B cell (primary cell): ENCODE data around the gene KIRREL3. TPM values are rescaled to one million over a fixed set of nuclear protein-coding genes. Genes with fewer than 3 reads are reported as not detected.

Experiments
- ATAC-seq: fragments of 200-7000 bp; cut with Tn5 transposase; one replicate; pipeline ENCODE4 v1.10.0; 2021; ENCODE audit warnings: low read depth, mild to moderate bottlenecking, moderate number of reproducible peaks, moderate library complexity
- CTCF ChIA-PET: fragments of 350-600 bp; sonication (Branson Sonifier 250); formaldehyde crosslinking; loops from one replicate; lab custom pipeline; 2021; ENCODE audit warnings: antibody characterized with exemption, inconsistent platforms; lab: Charles Lee
- POLR2A ChIA-PET: fragments of 350-600 bp; sonication (Branson Sonifier 250); formaldehyde crosslinking; loops from one replicate; lab custom pipeline; 2021; ENCODE audit warnings: antibody characterized with exemption; lab: Charles Lee
- DNase-seq: peaks from one replicate; pipeline ENCODE4 v3.0.0; 2013
- H2AFZ ChIP-seq: 2 replicates; pipeline ENCODE4 v1.6.1; 2012; ENCODE audit warnings: mild to moderate bottlenecking, low read depth, low read length; ENCODE audit not compliant: insufficient read depth, poor library complexity, severe bottlenecking
- H3K27ac ChIP-seq, 2 donors: 1 replicate in 1 of 2; 2 replicates in 1 of 2; pipeline ENCODE4 v1.5.1; 2012 to 2013; ENCODE audit warnings: low read length in 2 of 2, mild to moderate bottlenecking in 2 of 2, moderate library complexity in 1 of 2
- H3K27me3 ChIP-seq, 4 experiments: fragments of 200-600 bp in 1 of 4; sonication (generic) in 1 of 4; replicated peaks in 1 of 4; 1 replicate in 2 of 4; 2 replicates in 2 of 4; pipeline versions ENCODE4 v1.6.1 to v1.7.0; 2013 to 2016; ENCODE audit warnings: low read length in 3 of 4, mild to moderate bottlenecking in 2 of 4, mixed read lengths in 1 of 4, moderate library complexity in 1 of 4; ENCODE audit not compliant: insufficient read depth in 4 of 4, control insufficient read depth in 3 of 4; ENCODE audit errors: control extremely low read depth in 1 of 4
- H3K36me3 ChIP-seq, 2 experiments: replicated peaks in 1 of 2; 1 replicate in 1 of 2; 2 replicates in 1 of 2; pipeline versions ENCODE4 v1.6.1 to v1.7.1; 2013; ENCODE audit warnings: low read length in 1 of 2; ENCODE audit not compliant: insufficient read depth in 2 of 2, control insufficient read depth in 1 of 2; ENCODE audit errors: control extremely low read depth in 1 of 2, extremely low read depth in 1 of 2
- H3K4me1 ChIP-seq, 2 donors: fragments of 200-600 bp in 1 of 2; sonication (generic) in 1 of 2; 1 replicate in 1 of 2; 2 replicates in 1 of 2; pipeline versions ENCODE4 v1.5.1 to v1.6.1; 2013 to 2017; ENCODE audit warnings: low read length in 2 of 2; ENCODE audit not compliant: control insufficient read depth in 2 of 2, insufficient read depth in 2 of 2
- H3K4me2 ChIP-seq: replicated peaks from 2 replicates; pipeline ENCODE3; 2012; ENCODE audit warnings: mild to moderate bottlenecking, low read depth, low read length; ENCODE audit not compliant: poor library complexity, severe bottlenecking
- H3K4me3 ChIP-seq, 5 experiments: fragments of 200-600 bp in 1 of 5; sonication (generic) in 1 of 5; 1 replicate in 3 of 5; 2 replicates in 2 of 5; pipeline versions ENCODE4 v1.5.1 to v1.7.0; 2011 to 2016; ENCODE audit warnings: low read length in 4 of 5, mild to moderate bottlenecking in 4 of 5, low read depth in 2 of 5, control low read depth in 1 of 5, moderate library complexity in 1 of 5; ENCODE audit not compliant: insufficient read depth in 1 of 5; ENCODE audit errors: control extremely low read depth in 1 of 5, extremely low read depth in 1 of 5
- H3K79me2 ChIP-seq: fragments of 200-600 bp; sonication (generic); one replicate; pipeline ENCODE4 v1.6.0; 2016; ENCODE audit warnings: low read length; ENCODE audit not compliant: control insufficient read depth, insufficient read depth
- H3K9ac ChIP-seq: fragments of 200-600 bp; sonication (generic); 2 replicates; pipeline ENCODE4 v1.6.1; 2017; ENCODE audit warnings: mild to moderate bottlenecking, low read length, moderate library complexity
- H3K9me3 ChIP-seq, 3 donors: one replicate each; pipeline versions ENCODE4 v1.6.1 to v1.7.1; 2013; ENCODE audit warnings: low read length in 2 of 3; ENCODE audit not compliant: control insufficient read depth in 2 of 3, insufficient read depth in 1 of 3; ENCODE audit errors: control extremely low read depth in 1 of 3
- H4K20me1 ChIP-seq: 2 replicates; pipeline ENCODE4 v1.6.0; 2012; ENCODE audit warnings: mild to moderate bottlenecking, low read length; ENCODE audit not compliant: insufficient read depth, control insufficient read depth, poor library complexity, severe bottlenecking
- H3K27ac Mint-ChIP-seq: one replicate; pipeline ENCODE4 v1.8.0; 2021; ENCODE audit warnings: mixed read lengths
- H3K27me3 Mint-ChIP-seq: one replicate; pipeline ENCODE4 v1.8.0; 2021; ENCODE audit warnings: mixed read lengths
- H3K4me1 Mint-ChIP-seq: one replicate; pipeline ENCODE4 v1.8.0; 2021; ENCODE audit warnings: mixed read lengths
- H3K4me3 Mint-ChIP-seq: one replicate; pipeline ENCODE4 v1.8.0; 2021; ENCODE audit warnings: mixed read lengths
- H3K9me3 Mint-ChIP-seq: one replicate; pipeline ENCODE4 v1.8.0; 2022; ENCODE audit warnings: mixed read lengths; ENCODE audit not compliant: insufficient read depth
- EZH2 ChIP-seq: IDR thresholded peaks from 2 replicates; pipeline ENCODE4 v1.6.1; 2012; ENCODE audit warnings: borderline replicate concordance, low read depth, mild to moderate bottlenecking, moderate library complexity, low read length; ENCODE audit not compliant: insufficient read depth, poor library complexity, severe bottlenecking
- WGBS: methylation state at CpG from one replicate; pipeline ENCODE4 v1.1.5; 2013; ENCODE audit warnings: missing lambda C conversion rate; ENCODE audit not compliant: insufficient coverage; 5-methylcytosine and 5-hydroxymethylcytosine counted together
- intact Hi-C: fragments of 100-400 bp; cut with micrococcal nuclease; formaldehyde crosslinking; loops from one replicate; pipeline ENCODE4 v1.10.0; 2022
- polyA plus RNA-seq: library from polyadenylated mRNA; depleted of rRNA; stranded (reverse); fragments of >200 nt; gene quantifications from 2 replicates; pipeline ENCODE4 v1.2.3, GENCODE V29; 2012
- total RNA-seq, 2 donors: library from RNA; stranded (reverse); fragments of 120-200 nt in 1 of 2; gene quantifications; 1 replicate in 1 of 2; 2 replicates in 1 of 2; pipeline versions ENCODE4 v1.2.3 to v1.2.4, GENCODE V29; 2013 to 2022
- TF ChIP-seq, protein P1 (sequence below): fragments of 200-600 bp; IDR thresholded peaks from one replicate; pipeline ENCODE4 v1.8.0; 2022; ENCODE audit warnings: antibody characterized with exemption, mild to moderate bottlenecking

Gene KIRREL3
- total and polyA plus RNA-seq, 2 donors (not counting 1 experiment from before 2014, with no cell fraction given) = not detected

DNA sequence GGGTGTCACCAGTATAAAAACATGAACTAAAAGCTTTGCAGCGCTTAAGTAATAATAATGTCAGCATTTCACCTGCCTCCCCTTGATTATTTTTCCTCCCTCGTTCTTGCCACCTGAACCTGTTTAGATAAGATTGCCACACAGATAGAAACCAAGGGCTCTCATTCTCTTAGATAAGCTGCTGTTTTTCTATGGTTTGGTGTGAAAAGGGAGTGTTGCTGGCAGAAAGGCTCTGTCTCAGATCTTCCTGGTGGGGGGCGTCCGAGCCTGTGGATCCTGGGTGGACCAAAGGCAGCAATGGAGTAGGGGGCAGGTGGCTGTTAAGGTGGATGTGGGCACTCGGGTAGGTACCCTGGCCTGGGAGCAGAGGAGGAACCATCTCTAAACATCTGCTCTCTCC lies 497.6 kb downstream of the KIRREL3 start:
- Histone ChIP-seq H3K4me3 (no peak overlapping the region), H3K9ac (no peak overlapping the region), H3K27ac (no peak overlapping the region), H4K20me1 (no peaks in the 10 kb centered on the region), H3K36me3 (no peaks in the 10 kb centered on the region), H3K79me2 (no peaks in the 10 kb centered on the region), H3K9me3 (peaks cover 0 to 6% (median 6%) of the 10 kb centered on the region in 3 donors), H3K4me1 (no peaks in the 10 kb centered on the region), H3K27me3 (peaks cover 0 to 15% (median 0%) of the 10 kb centered on the region in 4 experiments), H2AFZ (no peak overlapping the region), H3K4me2 (no peak overlapping the region)
- WGBS = 56% methylated on average over 3 of the region's 5 CpGs
- ChIA-PET CTCF (interaction anchor here (0.9 to 1.7 kb wide), 3 partner anchors 17 to 22 kb away, joined by 3 to 4 read pairs (median 4); no protein-coding TSS in a partner anchor), POLR2A (no interaction called here)
- no peak overlapping the region for H3K4me3 Mint-ChIP-seq
- no peak for ATAC-seq
- intact Hi-C loops = no loop called here
- H3K27me3 Mint-ChIP-seq = peaks cover 37% of the 10 kb centered on the region
- TF ChIP-seq EZH2 = no peak
- TF ChIP-seq, protein P1, sequence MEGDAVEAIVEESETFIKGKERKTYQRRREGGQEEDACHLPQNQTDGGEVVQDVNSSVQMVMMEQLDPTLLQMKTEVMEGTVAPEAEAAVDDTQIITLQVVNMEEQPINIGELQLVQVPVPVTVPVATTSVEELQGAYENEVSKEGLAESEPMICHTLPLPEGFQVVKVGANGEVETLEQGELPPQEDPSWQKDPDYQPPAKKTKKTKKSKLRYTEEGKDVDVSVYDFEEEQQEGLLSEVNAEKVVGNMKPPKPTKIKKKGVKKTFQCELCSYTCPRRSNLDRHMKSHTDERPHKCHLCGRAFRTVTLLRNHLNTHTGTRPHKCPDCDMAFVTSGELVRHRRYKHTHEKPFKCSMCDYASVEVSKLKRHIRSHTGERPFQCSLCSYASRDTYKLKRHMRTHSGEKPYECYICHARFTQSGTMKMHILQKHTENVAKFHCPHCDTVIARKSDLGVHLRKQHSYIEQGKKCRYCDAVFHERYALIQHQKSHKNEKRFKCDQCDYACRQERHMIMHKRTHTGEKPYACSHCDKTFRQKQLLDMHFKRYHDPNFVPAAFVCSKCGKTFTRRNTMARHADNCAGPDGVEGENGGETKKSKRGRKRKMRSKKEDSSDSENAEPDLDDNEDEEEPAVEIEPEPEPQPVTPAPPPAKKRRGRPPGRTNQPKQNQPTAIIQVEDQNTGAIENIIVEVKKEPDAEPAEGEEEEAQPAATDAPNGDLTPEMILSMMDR = no peak
- DNase-seq = no peak
- no peaks in the 10 kb centered on the region for H3K4me1 Mint-ChIP-seq
- peaks cover 5% of the 10 kb centered on the region for H3K9me3 Mint-ChIP-seq
- no peak overlapping the region for H3K27ac Mint-ChIP-seq

DNA sequence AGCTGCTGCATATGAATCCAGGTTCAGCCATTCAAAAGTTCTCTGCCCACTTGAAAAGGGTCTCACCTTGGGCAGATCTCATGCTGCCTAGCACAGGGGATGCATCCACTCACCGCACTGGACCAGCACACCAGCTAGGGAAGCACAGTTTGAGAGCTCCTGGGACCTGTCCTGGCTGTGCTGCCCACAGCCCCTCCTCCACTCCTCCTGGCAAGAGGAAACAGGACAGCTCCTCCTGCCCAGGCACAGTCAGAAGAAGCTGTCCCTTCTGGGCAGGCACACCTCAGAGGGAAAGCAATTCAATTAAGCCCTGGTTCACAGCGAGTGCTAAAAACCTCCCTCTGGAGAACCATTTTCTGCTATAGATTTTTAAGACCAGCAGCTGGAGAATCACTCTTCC lies 498.4 kb downstream of the KIRREL3 start:
- H3K9ac ChIP-seq = no peak overlapping the region
- H3K4me3 Mint-ChIP-seq = no peak overlapping the region
- H3K4me3 ChIP-seq = no peak overlapping the region
- no peaks in the 10 kb centered on the region for H3K4me1 ChIP-seq
- no peak for TF ChIP-seq EZH2
- TF ChIP-seq, protein P1 = no peak
- H3K4me2 ChIP-seq = no peak overlapping the region
- H3K27me3 ChIP-seq = peaks cover 0 to 16% (median 0%) of the 10 kb centered on the region in 4 experiments
- WGBS = 77% methylated on average over 1 of the region's 2 CpGs
- H2AFZ ChIP-seq = no peak overlapping the region
- ChIA-PET POLR2A (no interaction called here), CTCF (interaction anchor here (1.4 to 1.7 kb wide), 2 partner anchors 16 to 21 kb away, joined by 4 read pairs; no protein-coding TSS in a partner anchor)
- peaks cover 0 to 6% (median 3%) of the 10 kb centered on the region in 3 donors for H3K9me3 ChIP-seq
- no peaks in the 10 kb centered on the region for H3K36me3 ChIP-seq
- intact Hi-C loops = no loop called here
- no peak overlapping the region for H3K27ac Mint-ChIP-seq
- H3K9me3 Mint-ChIP-seq = peaks cover 5% of the 10 kb centered on the region
- H3K27me3 Mint-ChIP-seq = peaks cover 40% of the 10 kb centered on the region
- no peaks in the 10 kb centered on the region for H3K79me2 ChIP-seq
- no peak overlapping the region for H3K27ac ChIP-seq
- no peaks in the 10 kb centered on the region for H3K4me1 Mint-ChIP-seq
- no peaks in the 10 kb centered on the region for H4K20me1 ChIP-seq
- DNase-seq (no peak), ATAC-seq (no peak)
